Activated CD8-positive, alpha-beta T cell treated with anti-CD3 and anti-CD28 coated beads for 36 hours (primary cell): ENCODE results near the gene SPPL2B. TPM values are rescaled to one million over a fixed set of nuclear protein-coding genes. Genes with fewer than 3 reads are reported as not detected.

ENCODE experiments used
- ATAC-seq: fragments of 200-7000 bp; cut with Tn5 transposase; one replicate; pipeline ENCODE4 v1.10.0; 2021; ENCODE audit warnings: mild to moderate bottlenecking, moderate library complexity
- CTCF ChIA-PET: fragments of 350-600 bp; sonication (Branson Sonifier 250); formaldehyde crosslinking; loops from one replicate; lab custom pipeline; 2021; ENCODE audit warnings: antibody characterized with exemption; lab: Charles Lee
- POLR2A ChIA-PET: fragments of 350-600 bp; sonication (Branson Sonifier 250); formaldehyde crosslinking; loops from one replicate; lab custom pipeline; 2021; ENCODE audit warnings: antibody characterized with exemption; lab: Charles Lee
- DNase-seq: peaks from one replicate; pipeline ENCODE4 v3.0.0-alpha.2; 2020
- H3K27ac Mint-ChIP-seq: one replicate; pipeline ENCODE4 v1.8.0; 2021; ENCODE audit warnings: mild to moderate bottlenecking, mixed read lengths
- H3K27me3 Mint-ChIP-seq: one replicate; pipeline ENCODE4 v1.8.0; 2021; ENCODE audit warnings: mixed read lengths
- H3K36me3 Mint-ChIP-seq: one replicate; pipeline ENCODE4 v1.8.0; 2021; ENCODE audit warnings: low read depth, mixed read lengths
- H3K4me1 Mint-ChIP-seq: one replicate; pipeline ENCODE4 v1.8.0; 2021; ENCODE audit warnings: low read depth, mixed read lengths
- H3K4me3 Mint-ChIP-seq: one replicate; pipeline ENCODE4 v1.8.0; 2021; ENCODE audit warnings: mild to moderate bottlenecking, moderate library complexity, mixed read lengths
- H3K9me3 Mint-ChIP-seq: one replicate; pipeline ENCODE4 v1.8.0; 2021; ENCODE audit warnings: mixed read lengths
- intact Hi-C: fragments of 100-400 bp; cut with micrococcal nuclease; formaldehyde crosslinking; loops from one replicate; pipeline ENCODE4 v1.10.0; 2022
- total RNA-seq, 2 experiments: library from RNA; stranded (reverse); gene quantifications; one replicate each; pipeline ENCODE4 v1.2.3, GENCODE V29; 2021
- TF ChIP-seq, protein P1 (sequence below): fragments of 200-600 bp; IDR thresholded peaks from one replicate; pipeline ENCODE4 v1.8.0; 2022; ENCODE audit warnings: antibody characterized with exemption, mild to moderate bottlenecking

The SPPL2B gene
- total RNA-seq, 2 experiments from 2014 or later, result 52.8 to 54.3 TPM

DNA sequence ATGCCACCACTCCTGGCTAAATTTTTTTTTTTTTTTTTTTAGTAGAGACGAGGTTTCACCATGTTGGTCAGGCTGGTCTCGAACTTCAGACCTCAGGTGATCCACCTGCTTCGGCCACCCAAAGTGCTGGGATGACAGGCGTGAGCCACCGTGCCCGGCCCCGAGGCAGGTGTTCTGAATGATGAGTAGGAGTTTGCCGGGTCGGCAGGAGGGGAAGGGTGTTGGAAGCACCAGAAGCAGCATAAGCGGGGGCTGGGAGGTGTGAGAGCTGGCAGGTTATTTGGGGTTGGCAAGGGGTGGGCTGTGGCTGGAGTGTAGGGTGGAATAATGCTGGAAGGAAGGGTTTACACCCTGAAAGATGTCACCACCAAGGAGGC is 1.8 kb downstream of the SPPL2B start:
- H3K4me1 Mint-ChIP-seq, result peaks cover 61% of the 10 kb centered on the region
- peak overlapping the region; percentile 49 for H3K27ac Mint-ChIP-seq
- intact Hi-C loops, result no loop called here
- no peak for DNase-seq
- ChIA-PET POLR2A (interaction anchor here (0.6 to 2.1 kb wide), 3 partner anchors 13 to 96 kb away, joined by 3 to 7 read pairs (median 3); no protein-coding TSS in a partner anchor), CTCF (interaction anchor here (1.1 to 1.2 kb wide), 2 partner anchors 34 to 281 kb away, joined by 3 read pairs; no protein-coding TSS in a partner anchor)
- H3K9me3 Mint-ChIP-seq, result peaks cover 2% of the 10 kb centered on the region
- TF ChIP-seq, protein P1, sequence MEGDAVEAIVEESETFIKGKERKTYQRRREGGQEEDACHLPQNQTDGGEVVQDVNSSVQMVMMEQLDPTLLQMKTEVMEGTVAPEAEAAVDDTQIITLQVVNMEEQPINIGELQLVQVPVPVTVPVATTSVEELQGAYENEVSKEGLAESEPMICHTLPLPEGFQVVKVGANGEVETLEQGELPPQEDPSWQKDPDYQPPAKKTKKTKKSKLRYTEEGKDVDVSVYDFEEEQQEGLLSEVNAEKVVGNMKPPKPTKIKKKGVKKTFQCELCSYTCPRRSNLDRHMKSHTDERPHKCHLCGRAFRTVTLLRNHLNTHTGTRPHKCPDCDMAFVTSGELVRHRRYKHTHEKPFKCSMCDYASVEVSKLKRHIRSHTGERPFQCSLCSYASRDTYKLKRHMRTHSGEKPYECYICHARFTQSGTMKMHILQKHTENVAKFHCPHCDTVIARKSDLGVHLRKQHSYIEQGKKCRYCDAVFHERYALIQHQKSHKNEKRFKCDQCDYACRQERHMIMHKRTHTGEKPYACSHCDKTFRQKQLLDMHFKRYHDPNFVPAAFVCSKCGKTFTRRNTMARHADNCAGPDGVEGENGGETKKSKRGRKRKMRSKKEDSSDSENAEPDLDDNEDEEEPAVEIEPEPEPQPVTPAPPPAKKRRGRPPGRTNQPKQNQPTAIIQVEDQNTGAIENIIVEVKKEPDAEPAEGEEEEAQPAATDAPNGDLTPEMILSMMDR, result no peak
- no peak for ATAC-seq
- peak overlapping the region; percentile 31 for H3K4me3 Mint-ChIP-seq
- peaks cover 31% of the 10 kb centered on the region for H3K36me3 Mint-ChIP-seq
- H3K27me3 Mint-ChIP-seq, result no peaks in the 10 kb centered on the region

DNA sequence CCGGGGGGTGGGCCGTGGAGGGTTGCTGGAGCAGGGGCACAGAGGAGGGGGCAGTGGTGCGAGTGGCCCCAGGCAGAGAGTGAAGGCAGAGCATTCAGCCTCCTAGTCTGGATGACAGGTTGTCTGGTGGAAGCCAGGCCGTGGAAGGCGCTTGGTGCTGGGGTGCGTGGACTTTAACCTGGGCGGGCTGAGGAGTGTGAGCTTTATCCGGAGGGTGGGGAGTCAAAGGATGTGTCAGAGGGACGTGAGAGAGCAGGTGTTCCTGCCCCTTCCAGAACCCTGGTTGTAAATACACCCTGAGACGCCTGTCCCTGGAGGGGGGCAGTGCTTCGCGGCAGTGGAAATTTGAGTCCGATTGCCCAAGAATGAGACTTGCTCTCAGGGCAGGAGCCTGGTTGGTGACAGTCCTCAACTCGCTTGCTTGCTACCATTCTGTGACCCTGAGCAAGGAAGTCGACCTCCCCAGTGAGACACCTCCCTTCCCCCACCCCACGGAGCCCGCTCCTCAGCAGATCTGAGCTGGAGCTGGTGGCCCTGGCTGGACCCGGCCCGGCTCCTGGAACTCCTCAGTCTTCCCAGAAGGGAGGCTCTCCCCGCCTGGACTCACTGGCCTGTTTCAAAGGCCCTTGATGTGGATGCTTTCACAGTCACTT is 2.3 kb downstream of the SPPL2B start:
- H3K9me3 Mint-ChIP-seq, result peaks cover 3% of the 10 kb centered on the region
- DNase-seq, result no peak
- H3K27me3 Mint-ChIP-seq, result no peaks in the 10 kb centered on the region
- H3K36me3 Mint-ChIP-seq, result peaks cover 28% of the 10 kb centered on the region
- POLR2A ChIA-PET, result interaction anchor here (2.1 kb wide), 1 partner anchor 14 kb away, joined by 7 read pairs; no protein-coding TSS in a partner anchor
- CTCF ChIA-PET, result interaction anchor here (1.1 to 1.2 kb wide), 2 partner anchors 35 to 280 kb away, joined by 3 read pairs; no protein-coding TSS in a partner anchor
- TF ChIP-seq, protein P1, result no peak
- intact Hi-C loops, result no loop called here
- no peak for ATAC-seq
- H3K27ac Mint-ChIP-seq, result peak overlapping the region; percentile 49
- peak overlapping the region; percentile 31 for H3K4me3 Mint-ChIP-seq
- peaks cover 58% of the 10 kb centered on the region for H3K4me1 Mint-ChIP-seq

DNA sequence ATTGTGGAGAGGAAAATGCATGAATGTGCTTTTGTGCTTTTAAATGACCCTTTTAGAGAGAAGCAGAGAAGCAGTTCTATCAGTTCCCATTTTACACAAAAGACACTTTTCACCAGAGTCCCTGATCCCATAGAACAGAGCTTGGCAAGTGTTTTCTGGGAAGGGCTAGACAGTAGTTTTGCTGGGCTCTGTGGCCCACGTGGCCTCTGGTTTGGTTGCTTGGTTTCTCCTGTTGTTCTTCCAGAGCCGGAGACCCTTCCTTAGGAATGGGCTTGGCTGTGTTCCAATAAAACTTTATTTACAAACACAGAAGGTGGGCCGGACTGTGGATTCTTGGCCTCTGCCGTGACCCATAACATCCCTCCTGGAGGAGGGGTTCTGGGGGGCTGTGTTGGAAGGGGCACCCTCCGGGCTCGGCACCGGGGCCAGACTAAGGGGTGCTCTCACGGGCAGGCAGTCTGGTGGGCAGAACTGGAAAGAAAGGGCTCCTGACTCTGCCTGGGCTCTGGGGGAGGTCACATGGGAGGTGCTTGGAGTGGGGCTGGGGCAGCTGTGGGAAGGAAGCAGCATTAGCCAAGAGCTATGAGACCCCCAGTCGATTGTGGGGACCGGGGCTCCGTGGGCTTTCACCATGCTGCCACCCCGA is 3.2 kb downstream of the SPPL2B start:
- Mint-ChIP-seq H3K36me3 (peaks cover 26% of the 10 kb centered on the region), H3K27ac (peak overlapping the region; percentile 91), H3K4me3 (peak overlapping the region; percentile 59), H3K27me3 (no peaks in the 10 kb centered on the region), H3K4me1 (peaks cover 58% of the 10 kb centered on the region), H3K9me3 (peaks cover 9% of the 10 kb centered on the region)
- no peak for DNase-seq
- CTCF ChIA-PET, result interaction anchor here (1.7 kb wide), 1 partner anchor 60 kb away, joined by 8 read pairs; no protein-coding TSS in a partner anchor
- ATAC-seq, result no peak
- intact Hi-C loops, result no loop called here
- POLR2A ChIA-PET, result interaction anchor here (0.5 to 1.0 kb wide), 2 partner anchors 52 to 280 kb away, joined by 3 to 4 read pairs; no protein-coding TSS in a partner anchor
- TF ChIP-seq, protein P1, result no peak

DNA sequence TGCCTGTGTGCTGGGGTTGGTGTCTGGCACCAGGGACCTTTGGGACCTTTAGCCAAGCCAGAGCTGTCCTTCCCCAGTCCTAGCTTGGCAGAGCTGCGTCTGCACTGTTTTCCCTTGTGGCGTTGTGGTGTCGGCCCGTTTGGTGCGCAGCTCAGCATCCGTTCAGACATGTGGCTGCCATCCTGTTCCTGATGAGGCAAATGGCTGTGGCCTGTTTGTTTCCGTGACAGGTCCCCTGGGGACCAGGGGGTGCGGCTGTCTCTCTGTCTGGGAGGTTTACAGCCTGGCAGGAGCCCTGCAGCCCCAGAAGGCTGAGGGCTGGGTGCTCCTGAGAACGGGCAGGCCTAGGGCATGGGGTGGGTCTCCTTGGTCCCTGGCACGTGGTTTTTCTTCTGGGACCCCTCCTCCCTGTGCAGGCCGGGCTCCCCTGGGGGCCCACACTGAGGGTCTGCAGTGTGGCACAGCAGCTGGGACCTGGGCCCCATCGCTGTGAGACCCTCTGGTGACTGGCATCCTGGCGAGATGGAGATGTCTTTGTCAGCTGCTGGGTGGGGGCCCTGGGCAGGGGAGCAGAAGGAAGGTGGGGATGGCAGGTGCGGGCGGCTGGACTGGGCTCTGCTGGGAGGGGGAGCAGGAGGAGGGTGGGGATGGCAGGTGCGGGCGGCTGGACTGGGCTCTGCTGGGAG is 4.0 kb downstream of the SPPL2B start:
- peak overlapping the region; percentile 59 for H3K4me3 Mint-ChIP-seq
- ChIA-PET POLR2A (interaction anchor here (0.9 to 1.0 kb wide), 2 partner anchors 8 to 279 kb away, joined by 3 read pairs; no protein-coding TSS in a partner anchor), CTCF (interaction anchor here (1.7 kb wide), 1 partner anchor 60 kb away, joined by 8 read pairs; no protein-coding TSS in a partner anchor)
- TF ChIP-seq, protein P1, result no peak
- H3K27ac Mint-ChIP-seq, result peak overlapping the region; percentile 91
- peaks cover 9% of the 10 kb centered on the region for H3K9me3 Mint-ChIP-seq
- peaks cover 18% of the 10 kb centered on the region for H3K36me3 Mint-ChIP-seq
- DNase-seq, result peak; percentile 78
- H3K4me1 Mint-ChIP-seq, result peaks cover 50% of the 10 kb centered on the region
- no peaks in the 10 kb centered on the region for H3K27me3 Mint-ChIP-seq
- ATAC-seq, result peak; percentile 54
- intact Hi-C loops, result no loop called here
